ENCODE results near the gene HMGN4.

The HMGN4 gene

DNA sequence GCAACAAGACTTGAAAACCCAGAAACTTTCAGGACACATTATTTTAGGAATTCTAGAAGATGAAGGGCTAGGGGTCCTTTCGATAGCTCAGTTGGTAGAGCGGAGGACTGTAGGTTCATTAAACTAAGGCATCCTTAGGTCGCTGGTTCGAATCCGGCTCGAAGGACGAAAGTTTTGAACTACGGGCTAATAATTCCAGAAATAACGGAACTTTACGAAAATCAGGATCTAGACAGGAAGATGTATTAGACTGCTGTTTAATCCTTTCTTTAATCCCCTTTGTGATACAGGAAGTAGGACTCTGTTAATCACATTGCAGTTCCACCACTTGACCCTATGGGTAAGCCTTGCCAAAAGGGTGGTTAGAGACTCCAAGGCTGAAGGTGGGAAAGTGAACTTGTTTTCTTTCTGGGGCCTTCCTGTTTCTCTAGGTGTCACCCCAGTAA is 37.4 kb downstream of the HMGN4 start:
- no peak for FAIRE-seq
- TF ChIP-seq, protein P1, sequence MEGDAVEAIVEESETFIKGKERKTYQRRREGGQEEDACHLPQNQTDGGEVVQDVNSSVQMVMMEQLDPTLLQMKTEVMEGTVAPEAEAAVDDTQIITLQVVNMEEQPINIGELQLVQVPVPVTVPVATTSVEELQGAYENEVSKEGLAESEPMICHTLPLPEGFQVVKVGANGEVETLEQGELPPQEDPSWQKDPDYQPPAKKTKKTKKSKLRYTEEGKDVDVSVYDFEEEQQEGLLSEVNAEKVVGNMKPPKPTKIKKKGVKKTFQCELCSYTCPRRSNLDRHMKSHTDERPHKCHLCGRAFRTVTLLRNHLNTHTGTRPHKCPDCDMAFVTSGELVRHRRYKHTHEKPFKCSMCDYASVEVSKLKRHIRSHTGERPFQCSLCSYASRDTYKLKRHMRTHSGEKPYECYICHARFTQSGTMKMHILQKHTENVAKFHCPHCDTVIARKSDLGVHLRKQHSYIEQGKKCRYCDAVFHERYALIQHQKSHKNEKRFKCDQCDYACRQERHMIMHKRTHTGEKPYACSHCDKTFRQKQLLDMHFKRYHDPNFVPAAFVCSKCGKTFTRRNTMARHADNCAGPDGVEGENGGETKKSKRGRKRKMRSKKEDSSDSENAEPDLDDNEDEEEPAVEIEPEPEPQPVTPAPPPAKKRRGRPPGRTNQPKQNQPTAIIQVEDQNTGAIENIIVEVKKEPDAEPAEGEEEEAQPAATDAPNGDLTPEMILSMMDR (IDR thresholded peaks at IDR 0.05; ENCODE audit: insufficient read depth, missing control alignments) = no peak
- no peak for DNase-seq (ENCODE audit: insufficient read length, low spot score)

GRCh38 chr6:26576407-26576843 is 38.3 kb downstream of the HMGN4 start:
- TF ChIP-seq, protein P1 (IDR thresholded peaks at IDR 0.05; ENCODE audit: insufficient read depth, missing control alignments) = no peak
- FAIRE-seq (no peak), DNase-seq (ENCODE audit: insufficient read length, low spot score) (no peak)

- TF ChIP-seq, protein P1 (IDR thresholded peaks at IDR 0.05; ENCODE audit: insufficient read depth, missing control alignments) = no peak
- FAIRE-seq (no peak), DNase-seq (ENCODE audit: insufficient read length, low spot score) (no peak)
Measured at GRCh38 chr6:26576929-26577719, 39.0 kb downstream of the HMGN4 start.

DNA sequence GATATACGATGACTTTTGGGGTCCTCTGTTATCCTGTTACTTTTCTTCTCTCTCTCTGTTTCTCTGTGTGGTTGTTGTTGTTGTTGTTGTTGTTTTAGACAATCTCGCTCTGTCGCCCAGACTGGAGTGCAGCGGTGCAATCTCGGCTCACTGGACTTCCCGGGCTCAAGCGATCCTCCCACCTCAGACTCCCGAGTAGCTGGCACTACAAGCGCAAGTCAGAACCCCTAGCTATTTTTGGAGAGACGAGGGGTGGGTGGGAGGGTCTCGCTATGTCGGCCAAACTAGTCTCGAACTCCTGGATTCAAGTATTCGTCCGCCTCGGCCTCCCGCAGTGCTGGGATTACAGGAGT is 39.5 kb downstream of the HMGN4 start:
- TF ChIP-seq, protein P1 (IDR thresholded peaks at IDR 0.05; ENCODE audit: insufficient read depth, missing control alignments) = no peak
- DNase-seq (ENCODE audit: insufficient read length, low spot score) (no peak), FAIRE-seq (no peak)

GRCh38 chr6:26578279-26578678 is 40.1 kb downstream of the HMGN4 start:
- FAIRE-seq (no peak), DNase-seq (ENCODE audit: insufficient read length, low spot score) (no peak)
- TF ChIP-seq, protein P1 (IDR thresholded peaks at IDR 0.05; ENCODE audit: insufficient read depth, missing control alignments) = no peak

- DNase-seq (ENCODE audit: insufficient read length, low spot score) = no peak
- TF ChIP-seq, protein P1 (IDR thresholded peaks at IDR 0.05; ENCODE audit: insufficient read depth, missing control alignments) = no peak
Measured at GRCh38 chr6:26578741-26579140, 40.6 kb downstream of the HMGN4 start.

More at GRCh38 chr6:26578741-26579140, 40.6 kb downstream of the HMGN4 start:
- no peak for FAIRE-seq
